Measurements from ENCODE around the gene MEDAG.

DNA sequence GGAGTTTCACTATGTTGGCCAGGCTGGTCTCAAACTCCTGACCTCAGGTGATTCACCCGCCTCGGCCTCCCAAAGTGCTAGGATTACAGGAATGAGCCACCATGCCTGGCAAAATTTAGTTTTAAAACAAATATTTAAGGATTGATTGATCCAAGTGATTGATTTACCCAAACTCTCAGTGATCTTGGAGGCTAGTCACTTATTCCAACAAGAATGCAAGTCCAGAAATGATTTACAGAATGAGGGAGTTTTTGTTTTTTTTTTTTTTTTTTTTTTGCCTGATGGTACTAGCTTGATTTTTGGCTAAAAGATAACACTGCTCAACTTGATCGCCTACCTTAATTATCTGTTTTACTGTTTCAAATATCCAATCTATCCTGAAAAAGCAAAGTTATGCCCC, 20.7 kb downstream of the MEDAG start:
- TF ChIP-seq, protein P1, sequence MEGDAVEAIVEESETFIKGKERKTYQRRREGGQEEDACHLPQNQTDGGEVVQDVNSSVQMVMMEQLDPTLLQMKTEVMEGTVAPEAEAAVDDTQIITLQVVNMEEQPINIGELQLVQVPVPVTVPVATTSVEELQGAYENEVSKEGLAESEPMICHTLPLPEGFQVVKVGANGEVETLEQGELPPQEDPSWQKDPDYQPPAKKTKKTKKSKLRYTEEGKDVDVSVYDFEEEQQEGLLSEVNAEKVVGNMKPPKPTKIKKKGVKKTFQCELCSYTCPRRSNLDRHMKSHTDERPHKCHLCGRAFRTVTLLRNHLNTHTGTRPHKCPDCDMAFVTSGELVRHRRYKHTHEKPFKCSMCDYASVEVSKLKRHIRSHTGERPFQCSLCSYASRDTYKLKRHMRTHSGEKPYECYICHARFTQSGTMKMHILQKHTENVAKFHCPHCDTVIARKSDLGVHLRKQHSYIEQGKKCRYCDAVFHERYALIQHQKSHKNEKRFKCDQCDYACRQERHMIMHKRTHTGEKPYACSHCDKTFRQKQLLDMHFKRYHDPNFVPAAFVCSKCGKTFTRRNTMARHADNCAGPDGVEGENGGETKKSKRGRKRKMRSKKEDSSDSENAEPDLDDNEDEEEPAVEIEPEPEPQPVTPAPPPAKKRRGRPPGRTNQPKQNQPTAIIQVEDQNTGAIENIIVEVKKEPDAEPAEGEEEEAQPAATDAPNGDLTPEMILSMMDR (IDR thresholded peaks at IDR 0.05) = no peak
- no peak for TF ChIP-seq POLR2A (IDR thresholded peaks at IDR 0.05; ENCODE audit: low read depth)
